GM18867 (cell line): ENCODE measurements around the gene SHKBP1.

Experiments
- ATAC-seq: cut with Tn5 transposase; IDR thresholded peaks from one replicate; pipeline ENCODE4 v1.9.1; 2021; ENCODE audit warnings: mild to moderate bottlenecking, moderate library complexity; ENCODE audit not compliant: unreplicated experiment

Gene SHKBP1

GRCh38 chr19:40629346-40629745 lies 52.7 kb downstream of the SHKBP1 start:
- ATAC-seq: no peak

DNA sequence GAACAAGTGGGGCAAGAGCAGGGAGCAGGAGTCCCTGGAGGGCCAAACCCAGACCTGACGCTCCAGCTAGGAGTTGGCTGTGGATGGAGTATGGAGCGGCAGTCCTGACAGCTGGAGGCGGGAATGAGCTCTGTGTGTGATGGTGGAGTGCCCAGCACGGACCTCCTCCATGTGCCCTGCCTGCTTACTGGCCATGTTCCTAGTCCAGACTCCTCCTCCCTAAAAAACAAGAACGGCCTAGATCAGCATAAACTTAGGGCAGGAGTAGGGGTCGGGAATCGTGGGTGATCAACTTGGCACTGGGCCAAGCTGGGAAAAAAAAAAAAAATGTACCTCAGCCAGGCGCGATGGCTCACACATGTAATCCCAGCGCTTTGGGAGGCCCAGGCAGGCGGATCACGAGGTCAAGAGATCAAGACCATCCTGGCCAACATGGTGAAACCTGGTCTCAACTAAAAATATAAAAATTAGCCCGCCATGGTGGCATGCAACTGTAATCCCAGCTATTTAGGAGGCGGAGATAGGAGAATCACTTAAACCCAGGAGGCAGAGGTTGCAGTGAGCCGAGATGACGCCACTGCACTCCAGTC lies 54.0 kb downstream of the SHKBP1 start:
- no peak for ATAC-seq

DNA sequence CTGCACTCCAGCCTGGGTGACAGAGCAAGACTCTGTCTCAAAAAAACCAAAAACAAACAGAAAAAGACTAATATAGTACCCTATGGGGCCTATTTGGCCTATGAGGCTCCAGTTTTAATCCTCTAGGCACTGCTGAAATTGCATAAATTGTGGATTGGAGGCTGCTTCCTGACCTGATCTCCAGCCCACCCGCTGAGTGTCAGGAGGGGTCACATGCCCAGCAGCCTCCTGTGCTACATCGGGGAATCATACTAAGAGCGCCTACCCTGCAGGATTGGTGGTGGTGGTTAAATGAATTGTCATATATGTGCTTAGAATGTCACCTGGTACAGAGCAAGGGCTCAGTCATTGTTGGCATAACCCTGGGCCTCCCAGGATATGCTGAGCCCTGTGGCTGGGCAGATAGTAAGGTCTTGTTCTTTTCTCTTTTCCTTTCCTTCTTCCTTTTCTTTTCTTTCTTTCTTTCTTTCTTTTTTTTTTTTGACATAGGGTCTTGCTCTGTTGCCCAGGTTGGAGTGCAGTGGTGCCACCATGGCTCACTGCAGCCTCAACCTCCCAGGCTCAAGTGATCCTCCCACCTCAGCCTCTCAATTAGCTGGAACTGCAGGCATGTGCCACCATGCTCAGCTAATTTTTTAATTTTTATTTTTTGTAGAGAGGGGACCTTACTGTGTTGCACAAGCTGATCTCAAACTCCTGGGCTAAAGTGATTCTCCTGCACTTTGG lies 55.8 kb downstream of the SHKBP1 start:
- no peak for ATAC-seq

GRCh38 chr19:40633207-40633606 lies 56.5 kb downstream of the SHKBP1 start:
- ATAC-seq: no peak

DNA sequence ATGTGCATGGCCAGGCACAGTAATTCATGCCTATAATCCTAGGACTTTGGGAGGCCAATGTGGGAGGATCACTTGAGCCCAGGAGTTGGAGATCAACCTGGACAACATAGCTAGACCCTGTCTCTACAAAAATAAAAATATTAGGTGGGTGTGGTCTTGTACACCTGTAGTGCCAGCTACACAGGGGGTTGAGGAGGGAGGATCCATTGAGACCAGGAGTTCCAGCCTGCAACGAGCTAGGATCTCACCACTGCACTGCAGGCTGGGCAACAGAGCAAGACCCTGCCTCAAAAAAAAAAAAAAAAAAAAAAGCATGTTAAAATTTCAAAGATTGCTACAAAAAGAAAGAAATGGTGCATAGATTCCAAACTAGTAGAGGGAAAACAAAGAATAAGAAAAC lies 61.7 kb downstream of the SHKBP1 start:
- ATAC-seq: no peak

GRCh38 chr19:40639638-40639982 lies 62.9 kb downstream of the SHKBP1 start:
- ATAC-seq: no peak

- no peak for ATAC-seq
Measured at GRCh38 chr19:40640744-40641143, 64.1 kb downstream of the SHKBP1 start.
